GM12878 (cell line): Measurements from ENCODE around the gene CTNNA2. TPM values are rescaled to one million over a fixed set of nuclear protein-coding genes. Genes with fewer than 3 reads are reported as not detected.

Experiments used
- ATAC-seq: fragments of 200-7000 bp; cut with Tn5 transposase; 3 replicates; pipeline ENCODE4 v1.9.1; 2020; ENCODE audit warnings: mild to moderate bottlenecking, moderate library complexity
- BruUV-seq: library from RNA; stranded (reverse); fragments of 400-500 nt; replicated peaks from 2 replicates; lab custom pipeline; 2021; lab: Mats Ljungman, UMichigan
- CTCF ChIA-PET: fragments of 300-600 bp; sonication (Branson Sonifier 250); formaldehyde crosslinking; extraction: SDS; loops from one replicate; lab custom pipeline; 2021; ENCODE audit warnings: inconsistent platforms; lab: Yijun Ruan, JAX
- POLR2A ChIA-PET: fragments of 350-600 bp; formaldehyde crosslinking; extraction: SDS; loops from one replicate; lab custom pipeline; 2021; ENCODE audit warnings: inconsistent platforms; lab: Charles Lee
- RAD21 ChIA-PET: fragments of 300-600 bp; sonication (Branson Sonifier 250); formaldehyde crosslinking; loops from one replicate; lab custom pipeline; 2023; ENCODE audit warnings: antibody characterized with exemption; ENCODE audit not compliant: unreplicated experiment; lab: Charles Lee
- SMC1A ChIA-PET: fragments of 300-600 bp; sonication (Branson Sonifier 250); formaldehyde crosslinking; loops from one replicate; lab custom pipeline; 2023; ENCODE audit not compliant: unreplicated experiment, uncharacterized antibody; lab: Charles Lee
- DNase-seq: peaks from one replicate; pipeline ENCODE4 v3.0.0-alpha.2; 2011; ENCODE audit warnings: low read depth, low spot score
- FAIRE-seq: peaks from 3 replicates; lab custom pipeline; 2011; peaks lifted over from hg19 to GRCh38; lab: Jason Lieb, UNC
- H2AFZ ChIP-seq: 2 replicates; pipeline ENCODE4 v1.6.0; 2011; ENCODE audit warnings: low read depth, low read length, control low read depth; ENCODE audit not compliant: control insufficient read depth
- H3K27ac ChIP-seq: 2 replicates; pipeline ENCODE4 v1.5.1; 2011; ENCODE audit warnings: control low read depth; ENCODE audit not compliant: control insufficient read depth, insufficient read depth
- H3K27me3 ChIP-seq, 2 experiments: replicated peaks in 1 of 2; 2 replicates each; pipeline versions ENCODE4 v1.6.0 to v1.6.1; 2011; ENCODE audit warnings: low read length in 1 of 2; ENCODE audit not compliant: control insufficient read depth in 2 of 2, insufficient read depth in 2 of 2
- H3K36me3 ChIP-seq, 2 experiments: 2 replicates each; pipeline ENCODE4 v1.5.1; 2011; ENCODE audit warnings: low read length in 1 of 2; ENCODE audit not compliant: control insufficient read depth in 2 of 2, insufficient read depth in 2 of 2
- H3K4me1 ChIP-seq: 2 replicates; pipeline ENCODE4 v1.6.1; 2011; ENCODE audit warnings: mild to moderate bottlenecking, low read length, moderate library complexity, mixed read lengths; ENCODE audit not compliant: control insufficient read depth, insufficient read depth
- H3K4me2 ChIP-seq: 2 replicates; pipeline ENCODE4 v1.6.0; 2011; ENCODE audit warnings: control low read depth; ENCODE audit not compliant: control insufficient read depth, insufficient read depth
- H3K4me3 ChIP-seq: fragments of 200-600 bp; sonication (generic); 2 replicates; pipeline ENCODE4 v1.5.1; 2016
- H3K79me2 ChIP-seq: 2 replicates; pipeline ENCODE4 v1.6.0; 2011; ENCODE audit warnings: low read length; ENCODE audit not compliant: control insufficient read depth, insufficient read depth
- H3K9ac ChIP-seq: 2 replicates; pipeline ENCODE4 v1.8.0; 2011; ENCODE audit warnings: low read length, control low read depth, mixed read lengths; ENCODE audit not compliant: control insufficient read depth, insufficient read depth
- H3K9me3 ChIP-seq: replicated peaks from 3 replicates; pipeline ENCODE4 v1.5.1; 2011; ENCODE audit warnings: mild to moderate bottlenecking, low read length; ENCODE audit not compliant: control insufficient read depth, insufficient read depth
- H4K20me1 ChIP-seq: 2 replicates; pipeline ENCODE4 v1.6.0; 2011; ENCODE audit not compliant: control insufficient read depth, insufficient read depth
- BHLHE40 ChIP-seq, 2 experiments: fragments of 450-650 bp in 1 of 2; IDR thresholded peaks; 2 replicates each; pipeline ENCODE4 v1.6.1; 2011 to 2017; ENCODE audit warnings: low read depth in 2 of 2, borderline replicate concordance in 1 of 2, improper control_type of control experiment in 1 of 2, low read length in 1 of 2, mild to moderate bottlenecking in 1 of 2
- LARP7 ChIP-seq: fragments of 450-650 bp; IDR thresholded peaks from 2 replicates; pipeline ENCODE4 v1.6.1; 2017; ENCODE audit warnings: mild to moderate bottlenecking
- POU2F2 ChIP-seq: IDR thresholded peaks from 3 replicates; pipeline ENCODE4 v1.6.1; 2011; ENCODE audit warnings: low read depth, mild to moderate bottlenecking, low read length, borderline replicate concordance
- SMAD1 ChIP-seq: fragments of 450-650 bp; IDR thresholded peaks from 2 replicates; pipeline ENCODE4 v1.6.1; 2018; ENCODE audit warnings: mild to moderate bottlenecking, low read depth; ENCODE audit not compliant: partially characterized antibody
- SREBF2 ChIP-seq: IDR thresholded peaks from 2 replicates; pipeline ENCODE4 v1.6.1; 2012; ENCODE audit warnings: mild to moderate bottlenecking, low read length
- ZBED1 ChIP-seq: IDR thresholded peaks from 2 replicates; pipeline ENCODE4 v1.6.1; 2016; ENCODE audit warnings: borderline replicate concordance
- ZZZ3 ChIP-seq: IDR thresholded peaks from 2 replicates; pipeline ENCODE4 v1.6.1; 2011; ENCODE audit warnings: low read depth; ENCODE audit not compliant: control insufficient read depth, insufficient read length
- WGBS: methylation state at CpG from one replicate; pipeline ENCODE4 v1.1.6; 2016; ENCODE audit warnings: low lambda C conversion rate; ENCODE audit not compliant: insufficient replicate concordance, insufficient coverage; ENCODE audit errors: missing lambda C conversion rate; 5-methylcytosine and 5-hydroxymethylcytosine counted together
- in situ Hi-C: fragments of 300-500 bp; cut with MboI; formaldehyde crosslinking; loops from 9 replicates; pipeline ENCODE4 v1.14.3; 2018; ENCODE audit warnings: mixed read lengths
- intact Hi-C: fragments of 100-400 bp; cut with micrococcal nuclease; formaldehyde crosslinking; loops from one replicate; pipeline ENCODE4 v1.14.2; 2022; ENCODE audit not compliant: unreplicated experiment
- polyA plus RNA-seq, 11 experiments: library from polyadenylated mRNA; depleted of rRNA in 4 of 11; unstranded in 6 of 11; stranded (reverse) in 5 of 11; fragments of >200 nt; fragmentation: Nextera tagmentation in 4 of 11; fragmentation: Illumina TruSeq in 1 of 11; extraction: Ambion mirVana in 4 of 11; extraction: Trizol in 1 of 11; gene quantifications; 1 replicate in 1 of 11; 2 replicates in 10 of 11; pipeline versions ENCODE4 v1.2.1 to v1.2.3, GENCODE V29; 2011 to 2016; ENCODE audit warnings: inconsistent platforms in 2 of 11, missing spikeins in 2 of 11, low read depth in 1 of 11
- total RNA-seq, 4 experiments: library from RNA; depleted of rRNA in 3 of 4; stranded (reverse); fragments of >200 nt in 3 of 4; fragmentation: Illumina TruSeq in 1 of 4; extraction: Trizol in 1 of 4; gene quantifications; 2 replicates each; pipeline versions ENCODE4 v1.2.1 to v1.2.3, GENCODE V29; 2013 to 2021

Gene CTNNA2
- total and polyA plus RNA-seq, 10 of the 15 experiments (the other 5 are each of a cell fraction or from before 2014, with no cell fraction given) = 2.4 to 36.2 (median 6.6) TPM

- no peaks in the 10 kb centered on the region for H3K36me3 ChIP-seq
- in situ Hi-C loops = no loop called here
- FAIRE-seq = no peak
- no peaks in the 10 kb centered on the region for H3K79me2 ChIP-seq
- no peak for ATAC-seq
- H3K4me2 ChIP-seq = no peak overlapping the region
- no peak for DNase-seq
- no peaks in the 10 kb centered on the region for H3K27me3 ChIP-seq
- intact Hi-C loops = no loop called here
- CTCF ChIA-PET = no interaction called here
- H4K20me1 ChIP-seq = no peaks in the 10 kb centered on the region
- no peak overlapping the region for H3K4me3 ChIP-seq
- TF ChIP-seq ZZZ3 = no peak
- no peak for TF ChIP-seq SREBF2
- TF ChIP-seq LARP7 = no peak
- no peak for TF ChIP-seq SMAD1
- no peak for TF ChIP-seq ZBED1
- TF ChIP-seq, all 136 proteins: peak for 0
- H3K9ac ChIP-seq = no peak overlapping the region
- H3K4me1 ChIP-seq = no peaks in the 10 kb centered on the region
- POLR2A ChIA-PET = no interaction called here
- no TSS peak for BruUV-seq
- RAD21 ChIA-PET = no interaction called here
- no peak overlapping the region for H2AFZ ChIP-seq
- SMC1A ChIA-PET = no interaction called here
- no peak overlapping the region for H3K27ac ChIP-seq
- 12% methylated on average over 5 of the region's 5 CpGs for WGBS
- no peaks in the 10 kb centered on the region for H3K9me3 ChIP-seq
Observed at GRCh38 chr2:79669714-79670113, 156.9 kb downstream of the CTNNA2 start.

- TF ChIP-seq POU2F2 = no peak
- TF ChIP-seq BHLHE40 (IDR thresholded peaks at IDR 0.05; ENCODE audit: borderline replicate concordance in 1 of 2, low read depth in 2 of 2, low read length in 1 of 2) = no peak
- H3K27me3 ChIP-seq = no peaks in the 10 kb centered on the region
- POLR2A ChIA-PET = no interaction called here
- H3K4me2 ChIP-seq = no peak overlapping the region
- H3K9ac ChIP-seq = no peak overlapping the region
- H3K36me3 ChIP-seq = no peaks in the 10 kb centered on the region
- H3K4me1 ChIP-seq = no peaks in the 10 kb centered on the region
- no peak for ATAC-seq
- no peak overlapping the region for H3K27ac ChIP-seq
- CTCF ChIA-PET = no interaction called here
- intact Hi-C loops (no loop called here), in situ Hi-C loops (no loop called here)
- 29% methylated on average over 11 of the region's 11 CpGs for WGBS
- RAD21 ChIA-PET = no interaction called here
- H3K79me2 ChIP-seq = no peaks in the 10 kb centered on the region
- DNase-seq = no peak
- H4K20me1 ChIP-seq = no peaks in the 10 kb centered on the region
- no peak overlapping the region for H2AFZ ChIP-seq
- SMC1A ChIA-PET = no interaction called here
- no TSS peak for BruUV-seq
- no peak overlapping the region for H3K4me3 ChIP-seq
- FAIRE-seq = no peak
- H3K9me3 ChIP-seq = no peaks in the 10 kb centered on the region
Observed at GRCh38 chr2:79670198-79670597, 157.3 kb downstream of the CTNNA2 start.
